ENCODE results near the gene CASKIN1. TPM values are rescaled to one million over a fixed set of nuclear protein-coding genes. Genes with fewer than 3 reads are reported as not detected.

Gene CASKIN1
- total RNA-seq, 2 donors from 2014 or later: 0.89 to 2.1 TPM

- H3K4me3 Mint-ChIP-seq: no peak overlapping the region
- no peaks in the 10 kb centered on the region for H3K27me3 Mint-ChIP-seq (ENCODE audit: low read depth)
- H3K4me1 Mint-ChIP-seq (ENCODE audit: low read depth): no peaks in the 10 kb centered on the region
- no peak overlapping the region for H3K27ac Mint-ChIP-seq
- no peaks in the 10 kb centered on the region for H3K9me3 Mint-ChIP-seq
- no peak for DNase-seq
- no peak for ATAC-seq (replicated peaks in 1 of 2)
- H3K36me3 Mint-ChIP-seq (ENCODE audit: insufficient read depth in 2 of 2): peaks cover 0 to 2% of the 10 kb centered on the region in 2 donors
These were observed 29.9 kb downstream of the CASKIN1 start for GRCh38 chr16:2166263-2167067.

DNA sequence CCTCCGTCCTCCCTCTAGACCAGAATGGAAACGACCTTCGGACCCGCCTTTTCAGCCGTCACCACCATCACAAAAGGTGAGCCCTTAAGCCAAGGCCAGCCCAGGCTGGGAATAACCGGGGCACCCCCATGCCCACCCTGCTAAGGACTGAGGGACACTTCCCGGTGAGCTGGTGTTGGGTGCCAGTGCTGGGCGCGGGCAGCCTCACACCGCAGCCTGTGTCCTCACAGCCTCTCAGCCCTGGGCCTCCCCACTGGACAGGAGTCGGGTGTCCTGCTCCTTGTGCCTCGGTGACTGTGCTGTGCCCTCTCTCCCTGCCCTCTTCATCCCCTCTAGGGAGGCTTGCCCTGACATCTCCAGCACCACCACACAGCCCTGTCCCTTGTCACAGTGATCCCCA is 30.5 kb downstream of the CASKIN1 start:
- ATAC-seq (replicated peaks in 1 of 2) (no peak), DNase-seq (no peak)
- Mint-ChIP-seq H3K27me3 (ENCODE audit: low read depth) (no peaks in the 10 kb centered on the region), H3K27ac (no peak overlapping the region), H3K9me3 (no peaks in the 10 kb centered on the region), H3K36me3 (ENCODE audit: insufficient read depth in 2 of 2) (peaks cover 0 to 2% of the 10 kb centered on the region in 2 donors), H3K4me3 (no peak overlapping the region), H3K4me1 (ENCODE audit: low read depth) (no peaks in the 10 kb centered on the region)

GRCh38 chr16:2163211-2163881 is 33.1 kb downstream of the CASKIN1 start:
- Mint-ChIP-seq H3K27ac (no peak overlapping the region), H3K36me3 (ENCODE audit: insufficient read depth in 2 of 2) (peaks cover 0 to 2% of the 10 kb centered on the region in 2 donors), H3K4me1 (ENCODE audit: low read depth) (no peaks in the 10 kb centered on the region), H3K27me3 (ENCODE audit: low read depth) (no peaks in the 10 kb centered on the region), H3K4me3 (no peak overlapping the region), H3K9me3 (no peaks in the 10 kb centered on the region)
- DNase-seq: no peak
- ATAC-seq (replicated peaks in 1 of 2): peak in 1 of 2 donors; percentile 38

DNA sequence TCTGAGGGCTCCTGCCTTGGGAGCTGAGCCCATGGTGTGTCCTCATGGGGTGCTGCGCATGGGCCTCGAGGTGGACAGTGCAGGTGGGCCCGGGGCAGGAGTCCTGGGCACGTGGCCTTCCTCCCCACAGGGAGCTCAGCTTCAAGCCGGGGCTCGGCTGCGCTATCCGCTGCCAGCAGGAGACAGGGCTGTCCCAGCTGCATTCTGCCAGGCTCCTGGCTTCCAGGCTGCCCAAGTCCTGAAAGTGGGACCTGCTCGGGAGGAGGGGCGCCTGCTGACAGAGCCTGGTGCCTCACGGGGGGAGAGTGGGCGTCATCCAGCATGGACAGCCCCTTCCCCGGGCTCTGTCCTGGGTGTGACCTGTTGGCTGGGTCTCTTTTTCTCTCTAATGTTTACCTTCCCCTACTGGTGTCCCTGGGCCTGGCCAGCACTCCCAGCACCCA is 33.7 kb downstream of the CASKIN1 start:
- Mint-ChIP-seq H3K27me3 (ENCODE audit: low read depth) (no peaks in the 10 kb centered on the region), H3K4me3 (no peak overlapping the region), H3K4me1 (ENCODE audit: low read depth) (peaks cover 4% of the 10 kb centered on the region), H3K9me3 (no peaks in the 10 kb centered on the region), H3K36me3 (ENCODE audit: insufficient read depth in 2 of 2) (peaks cover 0 to 2% of the 10 kb centered on the region in 2 donors), H3K27ac (no peak overlapping the region)
- ATAC-seq (replicated peaks in 1 of 2) (no peak), DNase-seq (no peak)

DNA sequence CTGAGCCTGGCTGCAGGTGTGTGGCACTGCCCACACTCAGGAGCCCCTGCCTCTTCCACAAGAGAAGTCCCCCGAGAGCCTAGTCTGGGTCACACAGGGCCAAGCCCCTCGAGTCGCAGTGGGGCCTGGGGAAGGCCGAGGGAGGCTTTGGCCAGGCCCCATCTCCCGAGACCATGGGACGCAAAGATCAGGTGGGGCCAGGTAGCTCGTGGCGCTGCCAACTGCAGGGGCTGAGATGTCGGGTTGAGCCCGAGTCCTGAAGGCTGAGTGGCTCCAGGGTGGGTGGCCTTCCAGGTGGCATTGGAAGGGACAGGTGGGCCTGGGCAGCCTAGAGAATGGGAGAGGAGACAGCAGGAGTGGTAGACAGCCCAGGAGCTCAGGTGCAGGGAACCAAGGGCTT is 34.5 kb downstream of the CASKIN1 start:
- no peaks in the 10 kb centered on the region for H3K9me3 Mint-ChIP-seq
- ATAC-seq (replicated peaks in 1 of 2): no peak
- DNase-seq: no peak

GRCh38 chr16:2160915-2161551 is 35.4 kb downstream of the CASKIN1 start:
- DNase-seq (no peak), ATAC-seq (replicated peaks in 1 of 2) (no peak)
- no peaks in the 10 kb centered on the region for H3K9me3 Mint-ChIP-seq
- H3K27ac Mint-ChIP-seq: no peak overlapping the region
- no peaks in the 10 kb centered on the region for H3K27me3 Mint-ChIP-seq (ENCODE audit: low read depth)
- peaks cover 20% of the 10 kb centered on the region for H3K4me1 Mint-ChIP-seq (ENCODE audit: low read depth)
- H3K4me3 Mint-ChIP-seq: no peak overlapping the region
- H3K36me3 Mint-ChIP-seq (ENCODE audit: insufficient read depth in 2 of 2): peaks cover 0 to under 1% of the 10 kb centered on the region in 2 donors

More for the DNA sequence above, 34.5 kb downstream of the CASKIN1 start:
- Mint-ChIP-seq H3K27ac (no peak overlapping the region), H3K4me3 (no peak overlapping the region), H3K4me1 (ENCODE audit: low read depth) (peaks cover 12% of the 10 kb centered on the region), H3K36me3 (ENCODE audit: insufficient read depth in 2 of 2) (peaks cover 0 to 2% of the 10 kb centered on the region in 2 donors), H3K27me3 (ENCODE audit: low read depth) (no peaks in the 10 kb centered on the region)

DNA sequence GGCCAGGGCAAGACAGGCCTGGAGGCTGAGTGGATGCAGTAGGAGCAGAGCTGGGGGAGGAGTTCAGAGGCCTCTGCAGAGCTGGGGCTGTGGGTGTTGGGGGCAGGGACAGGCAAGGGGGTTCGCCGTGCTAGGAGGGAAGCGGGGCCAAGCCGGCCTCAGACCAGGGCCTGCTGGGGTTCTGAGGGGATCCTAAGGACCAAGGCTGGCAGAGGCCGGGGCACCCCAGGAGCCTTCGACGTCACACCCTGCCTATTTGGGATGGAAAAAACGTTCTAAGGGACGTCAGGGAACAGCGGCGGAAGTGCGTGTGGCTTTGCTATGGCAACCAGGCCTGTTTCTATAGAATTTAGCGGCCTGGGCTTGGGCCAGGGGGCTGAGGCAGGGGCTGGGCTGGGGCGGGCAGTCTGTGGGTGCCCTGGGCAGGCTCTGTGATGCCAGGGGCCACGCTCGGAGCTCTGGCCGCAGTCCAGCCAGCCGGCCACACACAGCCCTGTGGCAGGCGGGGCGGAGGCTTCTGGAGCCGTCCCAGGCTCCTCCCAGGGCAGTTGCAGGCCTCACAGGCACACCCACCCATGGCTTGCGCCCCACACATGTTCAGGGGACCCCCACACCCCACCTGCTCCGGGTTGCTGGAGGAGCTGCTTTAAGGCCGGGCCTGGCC is 37.1 kb downstream of the CASKIN1 start:
- Mint-ChIP-seq H3K4me1 (ENCODE audit: low read depth) (peaks cover 22% of the 10 kb centered on the region), H3K27ac (peak overlapping the region; percentile 51), H3K27me3 (ENCODE audit: low read depth) (no peaks in the 10 kb centered on the region), H3K4me3 (no peak overlapping the region), H3K36me3 (ENCODE audit: insufficient read depth in 2 of 2) (peaks cover 4% of the 10 kb centered on the region in 2 donors), H3K9me3 (no peaks in the 10 kb centered on the region)
- DNase-seq (no peak), ATAC-seq (replicated peaks in 1 of 2) (no peak)

- Mint-ChIP-seq H3K27ac (no peak overlapping the region), H3K4me3 (no peak overlapping the region), H3K9me3 (no peaks in the 10 kb centered on the region), H3K36me3 (ENCODE audit: insufficient read depth in 2 of 2) (peaks cover 4 to 7% of the 10 kb centered on the region in 2 donors), H3K27me3 (ENCODE audit: low read depth) (no peaks in the 10 kb centered on the region), H3K4me1 (ENCODE audit: low read depth) (peaks cover 33% of the 10 kb centered on the region)
- DNase-seq (no peak), ATAC-seq (replicated peaks in 1 of 2) (no peak)
These were observed 38.2 kb downstream of the CASKIN1 start for GRCh38 chr16:2158262-2158638.

DNA sequence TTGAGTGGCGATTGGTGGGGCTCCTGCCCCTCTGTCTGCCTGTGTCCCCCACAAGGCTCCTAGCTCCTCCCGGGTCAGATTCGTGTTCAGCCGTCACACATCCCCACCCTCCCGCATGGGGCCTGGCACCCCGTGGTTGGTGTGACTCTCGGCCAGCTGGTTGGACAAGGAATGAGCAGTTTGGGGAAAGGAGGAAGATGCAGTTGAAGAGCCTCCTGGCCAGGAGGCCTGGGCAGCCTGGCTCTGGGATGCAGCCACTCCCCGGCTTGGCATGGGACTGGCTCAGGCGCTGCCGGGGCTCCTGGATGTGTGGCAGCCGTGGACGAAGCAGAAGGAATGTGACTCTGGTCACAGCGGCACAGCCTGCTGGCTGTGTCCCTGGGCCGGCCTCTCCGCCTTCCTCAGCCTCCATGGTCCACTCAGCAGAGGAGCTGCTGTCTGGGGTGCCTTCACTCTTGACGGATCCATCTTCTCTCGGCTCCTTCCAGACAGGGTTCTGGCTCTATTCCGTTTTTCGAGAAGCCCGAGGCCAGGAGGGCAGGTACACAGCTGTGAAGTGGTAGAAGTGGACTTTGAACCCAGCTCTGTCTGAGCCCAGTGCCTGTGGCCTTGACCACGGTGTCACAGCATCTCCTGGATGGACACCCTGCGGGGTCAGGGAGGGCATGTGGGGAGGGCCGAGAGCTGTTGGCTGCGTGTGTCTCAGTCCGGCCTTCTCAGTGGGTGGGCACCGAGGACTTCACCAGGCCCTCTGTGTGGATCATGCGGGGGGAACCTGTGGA is 38.7 kb downstream of the CASKIN1 start:
- Mint-ChIP-seq H3K4me3 (peak overlapping the region; percentile 97 to 99), H3K9me3 (no peaks in the 10 kb centered on the region), H3K27ac (no peak overlapping the region), H3K27me3 (ENCODE audit: low read depth) (no peaks in the 10 kb centered on the region), H3K4me1 (ENCODE audit: low read depth) (peaks cover 39% of the 10 kb centered on the region), H3K36me3 (ENCODE audit: insufficient read depth in 2 of 2) (peaks cover 4 to 7% of the 10 kb centered on the region in 2 donors)
- ATAC-seq (replicated peaks in 1 of 2) (no peak), DNase-seq (no peak)

GRCh38 chr16:2156849-2157224 is 39.6 kb downstream of the CASKIN1 start:
- Mint-ChIP-seq H3K27ac (peak overlapping the region; percentile 97), H3K4me3 (peak overlapping the region; percentile 97 to 99), H3K36me3 (ENCODE audit: insufficient read depth in 2 of 2) (peaks cover 4 to 7% of the 10 kb centered on the region in 2 donors), H3K9me3 (no peaks in the 10 kb centered on the region), H3K27me3 (ENCODE audit: low read depth) (no peaks in the 10 kb centered on the region), H3K4me1 (ENCODE audit: low read depth) (peaks cover 47% of the 10 kb centered on the region)
- DNase-seq (no peak), ATAC-seq (replicated peaks in 1 of 2) (no peak)

DNA sequence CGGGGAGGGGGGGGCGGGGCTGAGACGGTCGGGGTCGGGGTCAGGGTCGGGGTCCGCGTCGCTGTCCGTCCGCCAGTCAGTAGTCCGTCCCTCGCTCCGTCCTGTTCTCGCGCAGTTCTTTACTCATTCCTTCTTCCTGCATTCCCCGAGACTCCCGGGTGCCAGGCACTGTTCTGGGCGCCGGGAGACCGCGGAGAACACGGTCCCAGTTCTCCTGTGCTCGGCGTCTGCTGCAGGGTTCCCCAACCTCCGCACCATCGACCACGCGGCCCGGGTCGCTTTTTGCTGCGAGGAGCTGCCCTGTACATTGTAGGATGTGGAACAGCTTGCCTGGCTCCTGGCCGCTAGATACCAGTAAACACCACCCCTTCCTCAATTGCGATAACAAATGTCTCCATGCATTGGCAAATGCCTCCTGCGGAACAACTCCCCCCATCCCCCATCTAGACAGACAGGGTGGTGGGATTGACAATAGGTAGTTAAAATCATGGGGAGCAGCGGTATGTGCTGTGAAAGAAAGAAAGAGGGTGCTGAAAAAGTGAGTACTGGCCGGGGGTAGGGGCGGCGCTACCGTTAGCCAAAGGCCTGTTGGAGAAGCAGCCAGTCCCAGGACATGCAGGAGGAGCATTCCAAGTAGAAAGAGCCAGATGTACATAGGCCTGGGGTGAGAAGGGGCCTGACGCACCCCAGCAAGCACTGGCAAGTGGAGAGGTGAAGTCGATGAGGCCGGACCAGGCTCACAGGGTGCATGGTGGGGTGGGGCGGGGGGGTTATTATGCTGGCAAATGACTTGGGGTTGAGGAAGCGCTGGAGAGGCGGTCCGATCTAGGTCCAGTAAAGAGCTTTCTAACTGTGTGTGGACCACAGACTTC is 40.2 kb downstream of the CASKIN1 start:
- Mint-ChIP-seq H3K9me3 (no peaks in the 10 kb centered on the region), H3K4me3 (peak overlapping the region; percentile 97 to 99), H3K27ac (peak overlapping the region; percentile 97), H3K27me3 (ENCODE audit: low read depth) (no peaks in the 10 kb centered on the region), H3K4me1 (ENCODE audit: low read depth) (peaks cover 52% of the 10 kb centered on the region), H3K36me3 (ENCODE audit: insufficient read depth in 2 of 2) (peaks cover 4 to 7% of the 10 kb centered on the region in 2 donors)
- no peak for ATAC-seq (replicated peaks in 1 of 2)
- DNase-seq: no peak

Measured in activated T-cell treated with anti-CD3 and anti-CD28 coated beads, Interleukin-2, amount 50 U/mL, for 72 hours (primary cell).